K562 (cell line): ENCODE results near the gene SDCCAG8.

Experiments used
- CEBPB ChIP-seq: fragments of 450-650 bp; IDR thresholded peaks from 2 replicates; pipeline ENCODE4 v1.6.1; 2016; ENCODE audit warnings: missing genetic modification characterization, missing compliant biosample characterization
- CTCF ChIP-seq, 3 experiments: IDR thresholded peaks in 2 of 3; conservative IDR thresholded peaks in 1 of 3; 2 replicates each; pipeline ENCODE4 v1.5.1; 2011 to 2012; ENCODE audit warnings: low read length in 3 of 3, mild to moderate bottlenecking in 3 of 3, control low read depth in 2 of 3, improper control_type of control experiment in 1 of 3, inconsistent platforms in 1 of 3, low read depth in 1 of 3, mixed read lengths in 1 of 3, moderate library complexity in 1 of 3; ENCODE audit not compliant: insufficient read depth in 2 of 3
- NR3C1 ChIP-seq: sonication (generic); formaldehyde crosslinking; IDR thresholded peaks from 2 replicates; pipeline ENCODE4 v1.8.1; 2022; ENCODE audit warnings: missing genetic modification reagents
- PRDM10 ChIP-seq: fragments of 450-650 bp; IDR thresholded peaks from 2 replicates; pipeline ENCODE4 v1.6.1; 2018; ENCODE audit not compliant: partially characterized antibody
- TEAD4 ChIP-seq, 2 experiments: sonication (generic) in 1 of 2; formaldehyde crosslinking in 1 of 2; IDR thresholded peaks; 2 replicates each; pipeline versions ENCODE4 v1.6.1 to v1.8.0; 2012 to 2022; ENCODE audit warnings: borderline replicate concordance in 1 of 2, inconsistent platforms in 1 of 2, low read length in 1 of 2, mild to moderate bottlenecking in 1 of 2, missing genetic modification reagents in 1 of 2
- ZNF24 ChIP-seq: fragments of 450-650 bp; IDR thresholded peaks from 2 replicates; pipeline ENCODE4 v1.6.1; 2016

- TF ChIP-seq PRDM10, result no peak
- no peak for TF ChIP-seq NR3C1 (CRISPR knock-in tag)
- no peak for TF ChIP-seq TEAD4 (IDR thresholded peaks at IDR 0.05; ENCODE audit: low read length)
- TF ChIP-seq TEAD4 (CRISPR knock-in tag; IDR thresholded peaks at IDR 0.05; ENCODE audit: borderline replicate concordance), result no peak
- TF ChIP-seq ZNF24, result no peak
- no peak for TF ChIP-seq CTCF (IDR thresholded peaks at IDR 0.05 in 2 of 3, conservative IDR thresholded peaks at IDR 0.05 in 1 of 3; ENCODE audit: insufficient read depth in 2 of 3, low read depth in 1 of 3, low read length in 3 of 3)
- no peak for TF ChIP-seq CEBPB (tag)
Observed at GRCh38 chr1:243374412-243374811, 118.6 kb downstream of the SDCCAG8 start.
